ENCODE results near the gene RASGRF2. TPM values are rescaled to one million over a fixed set of nuclear protein-coding genes. Genes with fewer than 3 reads are reported as not detected.

The RASGRF2 gene
- total RNA-seq, 4 donors from 2014 or later, result 19.5 to 45.3 (median 34.6) TPM

- WGBS, 2 donors, result 29 to 31% methylated on average over 8 of the region's 8 CpGs
- no peak for DNase-seq (ENCODE audit: low spot score in 2 of 2)
- Histone ChIP-seq H3K9me3 (no peaks in the 10 kb centered on the region), H3K36me3 (no peaks in the 10 kb centered on the region), H3K4me3 (no peak overlapping the region), H3K27ac (peak overlapping the region in 2 of 4 donors; percentile 25 to 48), H3K4me1 (peaks cover 0 to 13% (median 0%) of the 10 kb centered on the region in 4 donors), H3K27me3 (no peaks in the 10 kb centered on the region)
- TF ChIP-seq EP300 (IDR thresholded peaks at IDR 0.05) (no peak), POLR2A (IDR thresholded peaks at IDR 0.05) (no peak), CTCF (IDR thresholded peaks at IDR 0.05) (no peak)
These were observed 207.4 kb downstream of the RASGRF2 start for GRCh38 chr5:81167544-81167943.

GRCh38 chr5:81169924-81170323 lies 209.8 kb downstream of the RASGRF2 start:
- H3K36me3 ChIP-seq, result no peaks in the 10 kb centered on the region
- no peaks in the 10 kb centered on the region for H3K27me3 ChIP-seq
- no peak overlapping the region for H3K27ac ChIP-seq
- H3K4me3 ChIP-seq, result no peak overlapping the region
- TF ChIP-seq POLR2A (IDR thresholded peaks at IDR 0.05) (no peak), CTCF (IDR thresholded peaks at IDR 0.05) (no peak), EP300 (IDR thresholded peaks at IDR 0.05) (no peak)
- DNase-seq (ENCODE audit: low spot score in 2 of 2), result no peak
- no peaks in the 10 kb centered on the region for H3K9me3 ChIP-seq
- WGBS, 2 donors, result 85 to 89% methylated on average over 2 of the region's 2 CpGs
- H3K4me1 ChIP-seq, result peaks cover 0 to 13% (median 0%) of the 10 kb centered on the region in 4 donors

- DNase-seq (ENCODE audit: low spot score in 2 of 2), result no peak
- peaks cover 0 to 8% (median 0%) of the 10 kb centered on the region in 4 donors for H3K4me1 ChIP-seq
- no peaks in the 10 kb centered on the region for H3K27me3 ChIP-seq
- 68 to 73% methylated on average over 4 of the region's 4 CpGs for WGBS, 2 donors
- H3K27ac ChIP-seq, result no peak overlapping the region
- no peaks in the 10 kb centered on the region for H3K9me3 ChIP-seq
- no peaks in the 10 kb centered on the region for H3K36me3 ChIP-seq
- TF ChIP-seq CTCF (IDR thresholded peaks at IDR 0.05), result no peak
- H3K4me3 ChIP-seq, result no peak overlapping the region
These were observed 211.6 kb downstream of the RASGRF2 start for GRCh38 chr5:81171769-81172168.

GRCh38 chr5:81172710-81173109 lies 212.5 kb downstream of the RASGRF2 start:
- Histone ChIP-seq H3K27ac (no peak overlapping the region), H3K9me3 (no peaks in the 10 kb centered on the region), H3K4me3 (no peak overlapping the region), H3K27me3 (no peaks in the 10 kb centered on the region), H3K36me3 (no peaks in the 10 kb centered on the region), H3K4me1 (peaks cover 0 to 3% (median 0%) of the 10 kb centered on the region in 4 donors)
- DNase-seq (ENCODE audit: low spot score in 2 of 2), result no peak
- no peak for TF ChIP-seq EP300 (IDR thresholded peaks at IDR 0.05)
- TF ChIP-seq CTCF (IDR thresholded peaks at IDR 0.05), result no peak
- TF ChIP-seq POLR2A (IDR thresholded peaks at IDR 0.05), result no peak
- WGBS, 2 donors, result 82 to 91% methylated on average over 3 of the region's 3 CpGs

GRCh38 chr5:81177061-81177460 lies 216.9 kb downstream of the RASGRF2 start:
- no peaks in the 10 kb centered on the region for H3K4me1 ChIP-seq
- no peak for DNase-seq (ENCODE audit: low spot score in 2 of 2)
- H3K27ac ChIP-seq, result no peak overlapping the region
- H3K4me3 ChIP-seq, result no peak overlapping the region
- WGBS, 2 donors, result 60 to 73% methylated on average over 3 of the region's 3 CpGs
- H3K27me3 ChIP-seq, result no peaks in the 10 kb centered on the region
- no peaks in the 10 kb centered on the region for H3K36me3 ChIP-seq
- no peak for TF ChIP-seq POLR2A (IDR thresholded peaks at IDR 0.05)
- TF ChIP-seq EP300 (IDR thresholded peaks at IDR 0.05), result no peak
- TF ChIP-seq CTCF (IDR thresholded peaks at IDR 0.05), result no peak
- H3K9me3 ChIP-seq, result no peaks in the 10 kb centered on the region
